Smooth muscle cell (in vitro differentiated cells): ENCODE results near the gene GSE1. TPM values are rescaled to one million over a fixed set of nuclear protein-coding genes. Genes with fewer than 3 reads are reported as not detected.

ENCODE experiments used
- DNase-seq: peaks from one replicate; lab custom pipeline; 2025; ENCODE audit not compliant: unreplicated experiment; lab: John Stamatoyannopoulos, UW
- H2AFZ ChIP-seq: fragments of 200-600 bp; sonication (generic); 2 replicates; pipeline ENCODE4 v1.6.0; 2016; ENCODE audit warnings: antibody characterized with exemption, low read depth, mild to moderate bottlenecking
- H3F3A ChIP-seq: fragments of 200-600 bp; sonication (generic); 2 replicates; pipeline ENCODE4 v1.6.0; 2017; ENCODE audit warnings: antibody characterized with exemption, low read depth
- H3K27ac ChIP-seq: fragments of 200-600 bp; sonication (generic); 2 replicates; pipeline ENCODE4 v1.5.1; 2016; ENCODE audit warnings: low read depth, mild to moderate bottlenecking
- H3K27me3 ChIP-seq: fragments of 200-600 bp; sonication (generic); 2 replicates; pipeline ENCODE4 v1.6.1; 2016; ENCODE audit warnings: low read depth, mild to moderate bottlenecking
- H3K36me3 ChIP-seq: fragments of 200-600 bp; sonication (generic); 2 replicates; pipeline ENCODE4 v1.5.1; 2016; ENCODE audit warnings: low read depth
- H3K4me1 ChIP-seq: fragments of 200-600 bp; sonication (generic); 2 replicates; pipeline ENCODE4 v1.5.1; 2016; ENCODE audit warnings: low read depth
- H3K4me2 ChIP-seq: fragments of 200-600 bp; sonication (generic); 2 replicates; pipeline ENCODE4 v1.6.0; 2016; ENCODE audit warnings: mild to moderate bottlenecking
- H3K4me3 ChIP-seq: fragments of 200-600 bp; sonication (generic); 2 replicates; pipeline ENCODE4 v1.5.1; 2016; ENCODE audit warnings: mild to moderate bottlenecking
- H3K79me2 ChIP-seq: fragments of 200-600 bp; sonication (generic); 2 replicates; pipeline ENCODE4 v1.6.0; 2016; ENCODE audit warnings: low read depth, mild to moderate bottlenecking
- H3K9ac ChIP-seq: fragments of 200-600 bp; sonication (generic); 2 replicates; pipeline ENCODE4 v1.6.0; 2016; ENCODE audit warnings: low read depth
- H3K9me3 ChIP-seq: fragments of 200-600 bp; sonication (generic); replicated peaks from 2 replicates; pipeline ENCODE4 v1.5.1; 2016; ENCODE audit warnings: low read depth
- H4K20me1 ChIP-seq: fragments of 200-600 bp; sonication (generic); 2 replicates; pipeline ENCODE4 v1.6.0; 2016; ENCODE audit warnings: low read depth
- WGBS: methylation state at CpG from one replicate; pipeline ENCODE4 v1.1.7; 2016; ENCODE audit warnings: low lambda C conversion rate; 5-methylcytosine and 5-hydroxymethylcytosine counted together
- polyA plus RNA-seq: library from polyadenylated mRNA; unstranded; fragments of >200 nt; fragmentation: Nextera tagmentation; extraction: Ambion mirVana; gene quantifications from 2 replicates; pipeline ENCODE4 v1.2.1, GENCODE V29; 2016
- total RNA-seq: library from RNA; depleted of rRNA; stranded (reverse); fragments of >200 nt; gene quantifications from 2 replicates; pipeline ENCODE4 v1.2.3, GENCODE V29; 2014
- TF ChIP-seq, protein P1 (sequence below): fragments of 200-600 bp; sonication (generic); IDR thresholded peaks from 2 replicates; pipeline ENCODE4 v1.5.1; 2017; ENCODE audit warnings: borderline replicate concordance, mild to moderate bottlenecking, antibody characterized with exemption; ENCODE audit not compliant: insufficient read depth, poor library complexity, severe bottlenecking

Gene GSE1
- total and polyA plus RNA-seq, 2 experiments from 2014 or later, result 13.6 to 27.7 TPM

DNA sequence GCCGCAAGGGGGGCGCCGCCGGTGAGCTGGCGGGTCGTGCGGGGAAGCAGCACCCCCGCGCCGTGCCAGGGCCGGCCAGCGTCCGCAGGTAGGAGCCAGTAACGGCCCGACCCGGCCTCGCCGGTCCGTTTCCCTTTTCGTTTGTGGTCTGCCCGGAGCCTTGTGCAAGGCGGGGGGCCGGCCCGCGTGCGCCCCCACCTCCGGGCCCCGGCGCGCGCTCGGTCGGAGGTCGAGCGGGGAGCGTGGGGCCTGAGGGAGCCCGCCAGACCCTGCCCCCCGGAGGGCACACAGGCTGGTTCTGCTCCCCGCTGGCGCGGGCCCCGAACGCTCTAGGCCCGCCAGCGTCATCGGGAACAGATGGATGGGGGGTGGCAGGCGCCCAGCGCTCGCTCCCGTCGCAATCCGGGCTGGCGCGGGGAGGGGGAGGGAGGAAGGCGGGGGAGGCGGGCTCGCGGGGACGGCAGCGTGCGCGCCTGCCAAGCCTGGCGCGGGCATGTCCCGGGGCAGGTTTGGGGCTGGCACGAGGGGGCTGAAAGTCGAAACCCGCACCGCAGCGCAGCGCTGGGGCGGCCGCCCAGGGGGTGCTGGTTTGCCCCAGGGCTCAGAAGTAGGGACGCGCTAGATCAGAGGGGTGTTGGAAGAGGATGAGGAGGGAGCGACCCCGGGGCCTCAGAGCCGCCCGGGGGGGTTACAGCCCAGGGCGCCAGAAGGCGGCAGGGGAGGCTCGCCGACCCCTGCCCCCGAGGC is 1.5 kb upstream of the GSE1 start:
- peaks cover 3% of the 10 kb centered on the region for H3K79me2 ChIP-seq
- TF ChIP-seq, protein P1, sequence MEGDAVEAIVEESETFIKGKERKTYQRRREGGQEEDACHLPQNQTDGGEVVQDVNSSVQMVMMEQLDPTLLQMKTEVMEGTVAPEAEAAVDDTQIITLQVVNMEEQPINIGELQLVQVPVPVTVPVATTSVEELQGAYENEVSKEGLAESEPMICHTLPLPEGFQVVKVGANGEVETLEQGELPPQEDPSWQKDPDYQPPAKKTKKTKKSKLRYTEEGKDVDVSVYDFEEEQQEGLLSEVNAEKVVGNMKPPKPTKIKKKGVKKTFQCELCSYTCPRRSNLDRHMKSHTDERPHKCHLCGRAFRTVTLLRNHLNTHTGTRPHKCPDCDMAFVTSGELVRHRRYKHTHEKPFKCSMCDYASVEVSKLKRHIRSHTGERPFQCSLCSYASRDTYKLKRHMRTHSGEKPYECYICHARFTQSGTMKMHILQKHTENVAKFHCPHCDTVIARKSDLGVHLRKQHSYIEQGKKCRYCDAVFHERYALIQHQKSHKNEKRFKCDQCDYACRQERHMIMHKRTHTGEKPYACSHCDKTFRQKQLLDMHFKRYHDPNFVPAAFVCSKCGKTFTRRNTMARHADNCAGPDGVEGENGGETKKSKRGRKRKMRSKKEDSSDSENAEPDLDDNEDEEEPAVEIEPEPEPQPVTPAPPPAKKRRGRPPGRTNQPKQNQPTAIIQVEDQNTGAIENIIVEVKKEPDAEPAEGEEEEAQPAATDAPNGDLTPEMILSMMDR, result no peak
- H2AFZ ChIP-seq, result no peak overlapping the region
- peaks cover 97% of the 10 kb centered on the region for H4K20me1 ChIP-seq
- H3K4me3 ChIP-seq, result peak overlapping the region; percentile 72
- peak overlapping the region; percentile 84 for H3K27ac ChIP-seq
- H3K4me1 ChIP-seq, result peaks cover 43% of the 10 kb centered on the region
- H3K4me2 ChIP-seq, result peak overlapping the region; percentile 100
- no peaks in the 10 kb centered on the region for H3K9me3 ChIP-seq
- whole genome bisulfite sequencing, result 2% methylated on average over 40 of the region's 84 CpGs
- DNase-seq, result peak; percentile 61
- peak overlapping the region; percentile 84 for H3K9ac ChIP-seq
- H3K27me3 ChIP-seq, result no peaks in the 10 kb centered on the region
- peaks cover 8% of the 10 kb centered on the region for H3F3A ChIP-seq
- H3K36me3 ChIP-seq, result no peaks in the 10 kb centered on the region

DNA sequence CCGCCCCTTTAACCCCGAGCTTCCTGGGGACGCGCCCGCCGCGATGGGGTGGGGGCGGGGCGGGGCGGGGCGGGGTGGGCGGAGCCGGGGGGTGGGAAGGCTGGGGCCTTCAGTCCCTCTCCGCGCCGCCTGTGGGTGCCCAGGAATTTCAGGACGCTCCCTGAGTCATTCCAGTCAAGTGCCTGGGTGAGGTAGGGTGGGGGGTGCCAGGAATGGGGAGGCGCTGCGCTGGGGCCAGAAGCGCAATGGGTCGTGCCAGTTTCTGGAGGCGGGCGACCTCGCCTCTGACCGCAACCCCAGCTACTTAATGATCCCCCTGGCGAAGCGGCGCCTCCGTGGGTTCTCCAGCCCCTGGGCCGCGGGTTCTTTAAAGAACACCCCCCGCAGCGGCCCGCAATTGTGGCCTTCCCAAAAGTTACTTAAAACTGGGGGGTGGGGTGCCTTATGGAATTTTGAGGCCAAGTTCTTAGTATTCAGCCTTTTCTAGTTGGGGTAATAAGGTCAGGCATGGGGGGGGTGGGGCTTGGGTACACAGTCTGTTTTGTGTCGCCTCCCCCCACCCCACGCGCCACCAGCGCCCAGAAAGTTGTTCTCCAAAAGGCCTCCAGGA is 826 bp upstream of the GSE1 start:
- Histone ChIP-seq H3K79me2 (peaks cover 3% of the 10 kb centered on the region), H3K9ac (peak overlapping the region; percentile 84), H2AFZ (no peak overlapping the region), H3K36me3 (no peaks in the 10 kb centered on the region), H3K4me1 (peaks cover 40% of the 10 kb centered on the region), H3K27ac (peak overlapping the region; percentile 84), H3F3A (peaks cover 8% of the 10 kb centered on the region), H4K20me1 (peaks cover 97% of the 10 kb centered on the region), H3K4me3 (peak overlapping the region; percentile 72), H3K9me3 (no peaks in the 10 kb centered on the region), H3K27me3 (no peaks in the 10 kb centered on the region), H3K4me2 (peak overlapping the region; percentile 100)
- TF ChIP-seq, protein P1, result no peak
- WGBS, result 2% methylated on average over 16 of the region's 38 CpGs
- peak; percentile 55 for DNase-seq

GRCh38 chr16:85613604-85614337 is 649 bp downstream of the GSE1 start:
- Histone ChIP-seq H3K79me2 (peaks cover 8% of the 10 kb centered on the region), H3K27ac (peak overlapping the region; percentile 71), H3F3A (peaks cover 8% of the 10 kb centered on the region), H3K27me3 (no peaks in the 10 kb centered on the region), H3K9ac (peak overlapping the region; percentile 31), H3K4me2 (peak overlapping the region; percentile 100), H3K4me3 (peak overlapping the region; percentile 72), H4K20me1 (peaks cover 97% of the 10 kb centered on the region), H3K9me3 (no peaks in the 10 kb centered on the region), H3K4me1 (peaks cover 33% of the 10 kb centered on the region), H2AFZ (no peak overlapping the region), H3K36me3 (no peaks in the 10 kb centered on the region)
- TF ChIP-seq, protein P1, result no peak
- peak; percentile 23 for DNase-seq
- WGBS, result 1% methylated on average over 19 of the region's 67 CpGs
